SK-N-SH treated with all-trans-retinoic acid at 6 μM for 48 hours (cell line): ENCODE measurements around the gene EFCAB7.

ENCODE experiments used
- CSDC2 ChIP-seq: fragments of 250-450 bp; sonication (Bioruptor Pico); IDR thresholded peaks from 2 replicates; pipeline ENCODE4 v1.5.0; 2020; ENCODE audit warnings: mild to moderate bottlenecking, moderate library complexity
- CSRNP3 ChIP-seq: fragments of 250-450 bp; sonication (Bioruptor Pico); IDR thresholded peaks from 2 replicates; pipeline ENCODE4 v1.5.1; 2021; ENCODE audit warnings: mild to moderate bottlenecking, moderate library complexity
- ESRRG ChIP-seq: fragments of 250-450 bp; sonication (Bioruptor Pico); IDR thresholded peaks from 2 replicates; pipeline ENCODE4 v1.6.1; 2021; ENCODE audit warnings: mild to moderate bottlenecking
- PATZ1 ChIP-seq: fragments of 250-450 bp; sonication (Bioruptor Pico); IDR thresholded peaks from 2 replicates; pipeline ENCODE4 v1.8.0; 2020; ENCODE audit warnings: mild to moderate bottlenecking, moderate library complexity, borderline replicate concordance
- ZFP30 ChIP-seq: fragments of 450-650 bp; formaldehyde crosslinking; IDR thresholded peaks from 2 replicates; pipeline ENCODE4 v1.5.0; 2022; ENCODE audit warnings: mild to moderate bottlenecking, moderate library complexity

GRCh38 chr1:63516629-63517028, 6.7 kb upstream of the EFCAB7 start:
- TF ChIP-seq CSRNP3 (CRISPR knock-in tag), result no peak
- TF ChIP-seq PATZ1 (CRISPR knock-in tag), result no peak
- TF ChIP-seq ESRRG (CRISPR knock-in tag), result no peak
- TF ChIP-seq ZFP30 (CRISPR knock-in tag), result no peak
- TF ChIP-seq CSDC2 (CRISPR knock-in tag), result no peak
